ENCODE measurements around the gene IGF1R. TPM values are rescaled to one million over a fixed set of nuclear protein-coding genes. Genes with fewer than 3 reads are reported as not detected.

Gene IGF1R
- total and polyA plus RNA-seq, 2 of the 8 experiments (the other 6 are each of a cell fraction or from before 2014, with no cell fraction given): 32.9 to 109 TPM

- no peak overlapping the region for H3K9ac ChIP-seq (replicated peaks in 1 of 4; ENCODE audit: extremely low read depth in 1 of 4, low read depth in 3 of 4, low read length in 3 of 4)
- peaks cover 10 to 98% of the 10 kb centered on the region in 2 experiments for H3K79me2 ChIP-seq (ENCODE audit: control insufficient read depth in 1 of 2, insufficient read depth in 2 of 2, low read length in 2 of 2)
- H3K4ac ChIP-seq (replicated peaks; ENCODE audit: insufficient read length, low read depth, low read length): no peak overlapping the region
- H2BK15ac ChIP-seq (ENCODE audit: low read length): no peak overlapping the region
- H3K23me2 ChIP-seq (ENCODE audit: low read depth, low read length): no peaks in the 10 kb centered on the region
- FAIRE-seq (no peak), DNase-seq (ENCODE audit: low read depth in 1 of 2, low spot score in 2 of 2) (no peak)
- peak overlapping the region; percentile 8; the same call in 1 of the 2 replicates for H3K27ac ChIP-seq (ENCODE audit: low read depth, low read length)
- H3K9me3 ChIP-seq (ENCODE audit: insufficient read depth in 2 of 2, low read depth in 1 of 2, low read length in 1 of 2): no peaks in the 10 kb centered on the region
- H3K23ac ChIP-seq (ENCODE audit: insufficient read length): no peak overlapping the region
- 78% methylated on average over 3 of the region's 3 CpGs; no CpG with 5 or more reads in 1 of the 2 experiments for WGBS, 2 experiments (ENCODE audit: extremely low coverage in 1 of 2, insufficient coverage in 1 of 2, insufficient read length in 1 of 2, insufficient replicate concordance in 2 of 2, low coverage in 1 of 2, low lambda C conversion rate in 2 of 2, missing lambda C conversion rate in 1 of 2)
- H4K5ac ChIP-seq (ENCODE audit: insufficient read length, low read depth, low read length): no peak overlapping the region
- no peak overlapping the region for H2BK120ac ChIP-seq (replicated peaks; ENCODE audit: low read depth, low read length)
- H3K4me3 ChIP-seq (ENCODE audit: extremely low read depth in 1 of 4, insufficient read depth in 2 of 4, low read depth in 3 of 4, low read length in 4 of 4): no peak overlapping the region
- H4K91ac ChIP-seq (replicated peaks; ENCODE audit: insufficient read length, low read length): no peak overlapping the region
- H3K79me1 ChIP-seq (ENCODE audit: low read depth, low read length): peaks cover 19% of the 10 kb centered on the region
- no peak overlapping the region for H4K8ac ChIP-seq (ENCODE audit: extremely low read depth, insufficient read depth, low read length)
- no peak overlapping the region for H2AK5ac ChIP-seq (ENCODE audit: low read depth, low read length)
- H4K20me1 ChIP-seq (replicated peaks in 1 of 2; ENCODE audit: control insufficient read depth in 1 of 2, insufficient read depth in 2 of 2, low read length in 2 of 2): peaks cover 38 to 39% of the 10 kb centered on the region in 2 experiments
- H3K18ac ChIP-seq (ENCODE audit: extremely low read depth, low read length): no peak overlapping the region
- H3K56ac ChIP-seq (replicated peaks; ENCODE audit: insufficient read length, low read depth, low read length): no peak overlapping the region
- no peaks in the 10 kb centered on the region for H3K27me3 ChIP-seq (replicated peaks in 1 of 4; ENCODE audit: control insufficient read depth in 3 of 4, extremely low read depth in 1 of 4, insufficient read depth in 3 of 4, low read length in 3 of 4)
- H2BK5ac ChIP-seq (ENCODE audit: low read depth, low read length): no peak overlapping the region
- no peak overlapping the region for H3K4me2 ChIP-seq (ENCODE audit: insufficient read depth in 1 of 2, low read depth in 2 of 2, low read length in 2 of 2)
- H3K14ac ChIP-seq (ENCODE audit: insufficient read length): no peak overlapping the region
- H3K36me3 ChIP-seq (ENCODE audit: control insufficient read depth in 2 of 4, insufficient read depth in 4 of 4, low read length in 3 of 4): no peaks in the 10 kb centered on the region
- CTCF ChIA-PET (ENCODE audit: partially characterized antibody): interaction anchor here (2.4 kb wide), 1 partner anchor 50 kb away, joined by 8 read pairs; no protein-coding TSS in a partner anchor
- no peak overlapping the region for H2BK12ac ChIP-seq (ENCODE audit: low read depth, low read length)
- POLR2A ChIA-PET (ENCODE audit: partially characterized antibody): no interaction called here
- H2BK20ac ChIP-seq (ENCODE audit: low read length): no peak overlapping the region
- H3K4me1 ChIP-seq (replicated peaks in 1 of 4; ENCODE audit: control insufficient read depth in 3 of 4, insufficient read depth in 4 of 4, low read length in 3 of 4): peaks cover 3 to 28% (median 23%) of the 10 kb centered on the region in 4 experiments
- H2AFZ ChIP-seq (ENCODE audit: low read length): no peak overlapping the region
- TF ChIP-seq, protein P1, sequence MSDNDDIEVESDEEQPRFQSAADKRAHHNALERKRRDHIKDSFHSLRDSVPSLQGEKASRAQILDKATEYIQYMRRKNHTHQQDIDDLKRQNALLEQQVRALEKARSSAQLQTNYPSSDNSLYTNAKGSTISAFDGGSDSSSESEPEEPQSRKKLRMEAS (IDR thresholded peaks at IDR 0.05): no peak
- TF ChIP-seq CREB1 (IDR thresholded peaks at IDR 0.05) (no peak), SP1 (IDR thresholded peaks at IDR 0.05; ENCODE audit: low read depth, low read length) (no peak), TAF7 (optimal IDR thresholded peaks at IDR 0.05; ENCODE audit: borderline replicate concordance, low read depth, low read length) (no peak), NANOG (IDR thresholded peaks at IDR 0.05; ENCODE audit: insufficient read depth, low read depth, low read length, poor library complexity, severe bottlenecking) (no peak), TAF1 (IDR thresholded peaks at IDR 0.05; ENCODE audit: low read depth, low read length) (no peak), BACH1 (IDR thresholded peaks at IDR 0.05; ENCODE audit: low read length) (no peak), RAD21 (IDR thresholded peaks at IDR 0.05 in 1 of 2, conservative IDR thresholded peaks at IDR 0.05 in 1 of 2; ENCODE audit: low read depth in 2 of 2, low read length in 2 of 2) (no peak), SUZ12 (IDR thresholded peaks at IDR 0.05; ENCODE audit: low read length) (no peak), KDM4A (IDR thresholded peaks at IDR 0.05; ENCODE audit: low read depth, low read length, severe bottlenecking) (no peak), EZH2 (IDR thresholded peaks at IDR 0.05; ENCODE audit: low read depth, low read length, severe bottlenecking) (no peak), FOSL1 (IDR thresholded peaks at IDR 0.05; ENCODE audit: insufficient read depth, low read depth, low read length) (no peak), KDM5A (IDR thresholded peaks at IDR 0.05; ENCODE audit: low read length) (no peak), ASH2L (IDR thresholded peaks at IDR 0.05; ENCODE audit: low read length) (no peak)
Observed at GRCh38 chr15:98729446-98730042, 81.2 kb downstream of the IGF1R start.
